HG02798 (cell line): ENCODE data around the gene AMACR.
"Not testable (repeated sequence)": the region's sequence is repeated elsewhere in the genome, so short reads cannot be mapped to it uniquely, and the experiment has no call there.

ENCODE experiments used
- ATAC-seq: cut with Tn5 transposase; IDR thresholded peaks from one replicate; pipeline ENCODE4 v1.9.1; 2021; ENCODE audit warnings: mild to moderate bottlenecking; ENCODE audit not compliant: unreplicated experiment, poor library complexity

Gene AMACR

DNA sequence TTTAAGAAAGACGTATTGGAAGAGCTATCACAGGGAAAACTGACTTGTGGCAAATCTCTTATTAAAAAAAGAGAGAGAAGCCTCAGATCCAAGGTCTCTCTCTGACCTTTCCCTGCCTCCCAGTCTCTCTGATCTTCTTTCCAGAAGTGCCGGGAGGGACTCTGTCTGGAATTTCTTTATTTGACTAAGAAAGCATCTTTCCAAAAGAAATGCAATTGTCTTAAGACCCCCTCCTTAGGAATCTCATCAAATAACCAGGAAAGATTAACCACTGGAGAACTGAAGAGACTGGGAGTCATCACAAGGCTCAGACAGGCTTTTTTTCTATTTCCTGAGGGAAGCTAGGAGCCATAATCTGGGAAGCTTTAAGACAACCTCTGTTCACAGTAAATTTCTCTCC lies 30.5 kb upstream of the AMACR start:
- no peak for ATAC-seq

DNA sequence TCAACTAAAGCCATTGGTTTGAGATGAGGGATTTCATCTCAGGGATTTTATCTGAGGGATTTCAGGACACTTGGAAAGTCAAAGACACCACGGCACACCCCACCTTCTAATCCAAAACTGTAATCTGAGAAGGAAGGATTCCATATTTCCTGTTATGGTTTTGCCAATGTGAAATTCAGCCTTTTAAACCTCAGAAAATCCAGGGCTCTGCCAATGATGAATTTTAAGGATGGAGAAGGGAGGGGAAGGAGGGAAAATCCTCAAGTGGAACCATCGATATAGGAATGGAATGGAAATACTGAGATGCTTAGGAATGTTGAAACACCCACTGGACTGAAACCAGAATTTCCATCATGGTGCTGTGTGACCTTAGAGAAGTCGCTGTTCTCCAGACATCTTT lies 29.9 kb upstream of the AMACR start:
- ATAC-seq = no peak

DNA sequence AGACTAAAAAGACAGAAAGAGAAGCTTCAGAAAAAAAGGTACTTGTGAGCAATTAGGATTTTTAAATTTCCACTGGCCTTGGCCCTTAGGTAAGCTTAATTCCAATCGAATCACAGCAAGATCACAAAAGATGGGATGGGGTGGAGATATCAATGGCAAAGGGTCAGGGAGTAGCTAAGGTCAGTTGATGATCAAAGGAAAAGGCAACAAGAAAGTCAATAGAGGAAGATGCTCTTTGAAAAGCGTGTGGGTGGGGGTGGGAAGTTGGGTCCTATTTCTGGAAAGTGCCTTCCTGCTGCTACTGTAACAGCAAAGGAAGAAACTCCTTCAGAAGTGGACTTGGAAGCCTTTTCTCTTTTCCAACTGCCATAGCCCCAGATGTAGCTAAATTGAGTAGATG lies 27.9 kb upstream of the AMACR start:
- no peak for ATAC-seq

DNA sequence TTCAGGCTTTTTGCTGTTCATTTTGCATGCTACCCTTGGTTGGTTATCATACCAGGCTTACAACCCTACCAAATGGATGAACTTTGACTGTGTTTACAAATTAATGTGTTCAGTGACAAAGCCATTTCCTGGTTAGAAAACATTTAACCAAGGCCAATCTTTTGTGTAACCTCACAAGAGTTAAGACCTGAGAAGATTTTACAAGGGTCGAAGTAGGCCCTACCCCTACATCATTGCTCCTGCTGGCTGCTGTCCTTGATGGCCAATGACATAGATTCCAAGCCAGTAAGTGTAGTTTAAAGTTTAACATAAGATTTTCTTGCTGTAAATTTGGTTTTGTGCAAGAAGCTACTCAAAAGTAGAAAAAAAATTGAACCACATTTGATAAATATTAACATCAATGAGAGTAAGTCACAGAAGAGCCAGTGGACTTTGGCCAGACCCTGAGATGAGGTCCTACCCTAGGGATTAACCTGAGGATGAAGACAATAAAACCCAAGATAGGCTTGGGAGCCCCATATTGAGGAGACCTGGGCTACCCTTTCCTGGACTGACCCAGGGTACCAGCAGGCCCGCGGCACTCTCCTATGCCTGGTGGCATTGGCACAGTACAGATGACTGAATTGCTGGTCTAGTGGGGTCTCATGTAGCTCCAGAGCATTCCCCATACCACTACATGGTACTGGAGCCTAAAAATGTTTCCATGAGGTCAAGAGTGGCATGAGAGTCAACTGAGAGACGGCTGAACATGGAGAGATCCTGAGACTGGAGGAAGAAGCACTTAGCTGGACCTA lies 26.9 kb upstream of the AMACR start:
- ATAC-seq = peak; percentile 67

DNA sequence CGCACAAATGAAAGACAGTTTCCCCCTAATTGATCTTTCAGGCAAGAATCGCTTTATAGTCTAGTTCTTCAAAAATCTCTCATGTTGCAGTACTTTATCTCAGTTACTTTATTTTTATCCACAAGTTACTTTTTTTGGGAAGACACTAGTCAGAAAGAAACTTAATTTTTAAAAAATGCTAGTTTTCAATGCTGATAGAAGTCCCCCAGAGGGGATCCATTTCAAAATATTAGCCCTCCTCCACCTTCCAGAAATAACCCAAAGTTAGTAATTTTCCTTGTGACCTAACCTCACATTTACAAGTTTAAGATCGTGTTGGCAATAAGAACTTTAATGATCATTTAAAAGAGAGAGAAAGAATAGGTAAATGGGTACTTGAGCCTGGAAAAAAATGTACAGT lies 24.1 kb upstream of the AMACR start:
- no peak for ATAC-seq

DNA sequence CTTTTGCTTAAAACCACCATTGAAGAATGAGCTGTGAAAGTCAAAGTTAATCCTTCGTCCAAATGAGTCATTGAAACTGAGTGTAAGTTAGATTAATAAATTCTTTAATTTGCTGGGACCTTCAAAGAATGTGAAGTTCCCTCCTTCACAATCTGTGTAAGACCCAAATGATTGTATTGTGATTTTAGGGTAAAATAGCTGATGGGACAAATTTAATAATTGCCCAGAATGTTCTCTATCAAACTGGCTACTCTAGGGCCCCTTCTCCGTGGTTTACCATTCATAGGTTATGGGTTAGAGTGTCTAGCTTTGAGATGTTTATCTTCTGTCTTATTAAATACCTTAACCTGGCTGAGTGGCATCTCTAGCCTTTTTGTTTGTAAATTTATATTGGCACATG lies 23.3 kb upstream of the AMACR start:
- no peak for ATAC-seq

DNA sequence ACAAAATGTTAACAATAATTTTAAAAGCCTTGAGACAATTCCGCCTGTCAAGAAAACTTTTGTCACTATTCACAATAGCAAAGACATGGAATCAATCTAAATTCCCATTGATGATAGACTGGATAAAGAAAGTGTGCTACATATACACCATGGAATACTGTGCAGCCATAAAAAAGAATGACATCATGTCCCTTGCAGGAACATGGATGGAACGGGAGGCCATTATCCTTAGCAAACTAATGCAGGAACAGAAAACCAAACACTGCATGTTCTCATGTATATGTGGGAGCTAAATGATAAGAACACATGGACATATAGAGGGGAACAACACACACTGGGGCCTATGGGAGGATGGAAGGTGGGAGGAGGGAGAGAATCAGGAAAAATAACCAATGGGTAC lies 22.7 kb upstream of the AMACR start:
- not testable (repeated sequence) for ATAC-seq

DNA sequence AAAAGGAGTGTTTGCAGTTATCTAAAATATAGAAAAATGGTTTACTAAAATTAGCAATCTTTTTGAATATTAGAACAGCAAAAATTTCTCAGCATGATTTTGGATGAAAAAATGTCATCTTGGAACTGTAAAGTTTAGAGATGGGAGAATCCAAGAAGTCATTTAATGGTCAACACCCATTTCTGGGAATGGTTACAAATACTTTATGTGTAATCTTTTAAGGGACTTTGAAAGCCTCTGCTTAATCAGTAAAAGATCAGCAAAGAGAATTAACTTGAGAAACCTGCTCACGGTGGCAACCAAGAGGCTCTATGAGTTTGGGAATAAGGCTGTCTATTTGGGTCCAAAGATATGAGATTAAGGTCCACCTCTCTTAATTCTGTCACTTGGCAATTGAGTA lies 22.2 kb upstream of the AMACR start:
- no peak for ATAC-seq

DNA sequence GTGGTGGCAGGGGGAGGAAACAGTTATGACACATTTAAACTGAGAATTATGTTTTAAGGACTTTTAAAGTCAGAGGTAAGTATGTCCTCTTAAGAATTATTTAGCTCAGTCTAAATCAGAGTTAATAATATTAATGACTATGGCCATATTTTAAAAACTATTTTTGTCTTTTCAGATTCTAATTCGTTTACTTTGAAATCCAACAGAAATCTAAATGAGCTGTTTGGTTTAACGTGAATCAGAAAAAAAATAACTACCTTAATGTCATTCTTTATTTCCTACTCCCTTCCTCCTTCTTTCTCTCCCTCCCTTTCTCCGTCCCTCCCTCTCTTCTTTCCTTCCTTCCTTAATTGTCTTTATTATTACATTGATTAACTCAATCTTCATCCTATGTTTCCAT lies 20.5 kb upstream of the AMACR start:
- ATAC-seq = no peak

DNA sequence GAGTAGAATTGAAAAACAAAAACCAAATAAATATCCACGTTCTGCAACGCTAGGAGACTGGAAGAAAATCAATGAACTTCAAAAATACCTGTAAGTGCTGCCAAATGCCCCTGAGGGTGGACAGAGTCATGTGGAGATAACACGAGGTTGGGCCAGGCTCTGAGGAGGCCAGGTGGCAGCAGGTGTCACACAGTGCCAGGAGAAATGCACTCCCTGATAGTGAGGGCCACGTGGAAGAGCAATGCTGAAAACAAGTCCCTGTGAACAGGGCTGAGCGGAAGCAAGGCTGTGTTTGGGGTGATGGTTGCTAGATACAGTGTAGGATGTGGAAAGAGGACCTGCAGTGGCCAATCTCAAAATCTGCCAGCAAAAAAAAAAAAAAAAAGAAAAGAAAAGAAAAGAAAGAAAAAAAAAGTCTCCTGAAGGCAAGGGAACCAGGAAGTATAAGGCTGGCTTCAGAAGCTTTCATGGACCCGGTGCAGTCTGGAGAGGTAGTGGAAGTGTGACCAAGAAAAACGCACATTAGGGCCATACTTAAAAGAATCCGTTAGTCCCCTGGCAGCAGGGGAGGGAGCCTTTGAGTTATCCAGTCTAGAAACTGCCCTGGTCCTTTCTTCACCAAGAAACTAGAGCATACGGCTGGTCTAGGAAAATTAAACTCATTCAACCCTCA lies 18.4 kb upstream of the AMACR start:
- ATAC-seq = no peak

DNA sequence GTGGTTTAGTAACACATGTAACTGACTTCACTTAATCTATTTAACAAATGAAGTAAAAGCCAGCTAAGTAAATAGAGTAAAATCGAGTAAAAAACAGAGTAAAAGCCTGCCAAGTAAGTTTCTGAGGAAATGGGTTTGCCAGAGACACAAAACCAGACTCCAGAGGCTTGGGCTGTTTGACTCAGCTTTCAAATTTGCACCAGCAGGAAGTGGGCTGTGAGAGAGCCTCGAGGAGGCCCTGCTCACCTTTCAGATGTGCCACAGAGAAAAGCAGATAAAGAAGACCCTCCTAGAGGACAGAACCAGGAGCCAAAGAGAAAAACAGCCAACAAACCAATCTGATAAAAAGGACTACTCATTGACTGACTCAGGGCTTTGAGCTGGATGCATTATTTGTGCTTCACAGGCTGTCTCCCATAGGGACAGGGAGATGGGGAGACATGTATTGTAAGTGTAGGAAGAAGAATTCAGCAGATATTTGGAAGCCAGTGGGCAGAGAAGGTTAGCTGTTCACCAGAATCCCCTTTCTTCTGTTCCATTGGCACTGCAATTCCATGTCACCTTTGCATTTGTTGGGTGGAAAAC lies 14.4 kb upstream of the AMACR start:
- ATAC-seq = peak; percentile 87

DNA sequence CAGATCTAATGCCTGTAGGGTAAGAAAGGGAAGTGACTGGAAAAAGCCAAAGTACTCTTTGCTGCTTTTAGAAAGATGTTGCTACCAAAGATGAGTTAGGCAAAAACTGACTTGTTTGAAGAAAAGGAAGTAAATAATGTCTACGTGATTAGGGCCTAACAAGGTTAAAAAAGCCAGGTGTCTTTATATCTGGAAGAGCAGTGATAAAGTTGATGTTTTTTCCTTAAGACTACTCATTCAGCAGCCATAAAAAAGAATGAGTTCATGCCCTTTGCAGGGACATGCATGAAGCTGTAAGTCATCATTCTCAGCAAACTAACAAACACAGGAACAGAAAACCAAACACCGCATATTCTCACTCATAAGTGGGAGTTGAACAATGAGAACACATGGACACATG lies 13.5 kb upstream of the AMACR start:
- ATAC-seq = no peak

DNA sequence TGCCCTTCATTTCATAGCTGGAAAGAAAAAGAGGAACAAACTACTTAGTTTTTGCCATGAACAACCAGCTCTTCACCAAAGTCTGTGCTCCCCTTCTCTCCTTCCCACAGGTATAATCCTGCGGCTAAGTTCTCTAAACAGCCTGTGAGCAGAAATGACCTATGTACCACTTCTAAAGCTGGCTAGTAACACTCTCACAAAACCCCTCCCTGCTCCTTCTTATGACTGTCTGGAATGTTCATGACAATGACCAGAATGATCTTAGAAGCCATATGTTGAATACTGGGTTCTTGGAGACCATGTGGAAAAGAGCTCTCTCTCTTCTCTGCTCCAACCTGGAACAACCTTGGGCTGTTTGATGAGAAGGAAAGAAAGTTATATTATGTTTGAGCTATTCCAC lies 12.9 kb upstream of the AMACR start:
- no peak for ATAC-seq

DNA sequence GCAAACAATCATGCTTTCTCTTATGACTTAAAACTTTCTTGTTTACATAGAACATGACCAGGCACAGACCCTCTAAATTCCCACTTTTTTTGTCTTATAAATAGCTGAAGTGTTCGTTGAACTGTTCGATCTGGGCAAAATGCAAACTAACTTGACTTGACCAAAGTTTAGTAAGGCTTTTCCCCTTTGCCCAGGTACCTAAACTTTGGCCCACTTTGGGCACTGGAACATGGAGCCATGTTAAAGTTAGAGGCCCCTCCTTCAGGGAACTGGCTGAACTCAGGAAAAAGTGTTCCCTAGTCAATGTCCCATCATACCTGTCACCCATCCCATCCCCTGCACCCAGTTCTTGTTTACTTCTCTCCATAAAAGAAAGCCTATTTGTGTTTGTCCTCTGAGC lies 9.4 kb upstream of the AMACR start:
- no peak for ATAC-seq

DNA sequence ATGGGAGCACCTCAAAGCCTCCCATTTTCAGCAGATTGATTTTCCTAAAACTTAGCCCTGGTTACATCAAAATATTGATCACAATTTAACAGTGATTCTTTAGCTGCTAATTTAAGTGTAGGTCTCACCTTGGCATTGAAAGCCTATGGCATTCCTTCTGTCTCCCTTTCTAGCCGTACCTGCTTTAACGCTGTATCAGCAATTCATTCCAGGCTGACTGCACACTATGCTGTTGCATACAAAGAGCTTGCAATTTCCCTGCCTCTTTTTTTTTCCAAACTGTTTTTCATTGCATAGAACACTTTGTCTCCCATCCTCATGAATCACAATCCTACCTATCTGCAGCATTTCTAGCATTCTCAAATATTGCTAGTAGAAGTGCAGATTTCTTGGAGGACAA lies 8.9 kb upstream of the AMACR start:
- ATAC-seq = no peak

DNA sequence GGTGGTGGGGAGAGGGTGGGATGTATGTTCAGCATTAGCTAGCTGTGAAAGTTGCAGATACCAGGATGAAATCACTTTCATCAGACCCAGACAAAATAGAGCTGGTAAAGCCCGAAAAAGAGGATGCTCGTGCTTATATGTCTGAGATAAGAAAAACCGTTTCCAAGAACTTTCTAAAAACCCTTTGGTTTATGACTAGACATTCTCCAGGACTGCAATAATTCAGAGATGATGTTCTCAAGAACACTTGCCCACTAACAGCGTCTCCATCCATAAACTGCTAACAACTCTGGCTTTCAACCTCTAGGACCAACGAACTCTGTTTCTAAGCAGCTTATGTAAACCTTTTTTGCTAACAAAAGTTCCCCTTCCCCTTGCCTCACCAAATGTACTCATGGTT lies 8.4 kb upstream of the AMACR start:
- no peak for ATAC-seq

DNA sequence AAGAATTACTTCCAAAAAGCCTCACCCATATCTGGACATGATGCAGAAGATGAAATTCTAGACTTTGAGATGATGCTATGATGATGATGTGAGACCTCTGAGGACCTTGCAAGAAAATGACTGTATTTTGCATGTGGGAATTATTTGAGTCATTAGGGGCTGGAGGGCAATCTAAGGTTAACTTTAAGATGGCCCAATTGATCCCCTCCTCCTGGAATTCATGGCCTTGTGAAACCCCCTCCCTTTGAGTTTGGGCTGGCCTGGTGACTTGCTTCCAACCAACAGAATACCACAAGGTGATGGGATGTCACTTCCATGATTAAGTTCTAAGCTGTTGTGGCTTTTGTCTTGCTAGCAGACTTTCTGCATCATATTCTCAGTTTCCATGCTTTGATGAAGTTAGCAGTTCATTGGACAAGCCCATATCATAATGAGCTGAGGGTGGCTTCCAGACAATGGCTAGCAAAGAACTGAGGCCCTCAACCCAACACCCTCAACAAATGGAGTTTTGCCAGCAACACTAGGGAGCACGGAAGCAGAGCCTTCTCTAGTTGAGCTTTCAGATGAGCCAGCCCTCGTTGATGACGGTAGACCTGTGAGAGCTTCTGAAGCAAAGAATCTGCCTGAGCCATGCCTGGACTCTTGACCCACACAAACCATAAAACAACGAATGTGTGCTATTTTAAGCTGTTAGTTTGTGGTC lies 7.4 kb upstream of the AMACR start:
- ATAC-seq = no peak

DNA sequence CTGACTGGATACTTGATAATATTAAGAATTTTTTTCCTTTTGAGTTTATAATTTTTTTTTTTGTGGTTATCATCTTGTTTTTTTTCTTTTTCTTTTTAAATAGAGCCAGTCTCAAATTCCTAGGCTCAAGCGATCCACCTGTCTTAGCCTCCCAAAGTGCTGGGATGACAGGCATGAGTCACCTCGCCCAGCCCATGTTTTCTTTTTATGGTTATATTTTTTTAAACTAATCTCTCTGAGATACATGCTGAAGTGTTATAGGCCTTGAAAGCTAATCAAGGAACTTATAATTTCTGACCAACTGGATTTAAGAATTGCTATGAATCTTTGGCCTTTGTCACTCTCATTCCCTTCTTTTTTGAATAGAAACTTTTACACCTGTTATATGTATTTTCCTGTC lies 6.8 kb upstream of the AMACR start:
- ATAC-seq = no peak

DNA sequence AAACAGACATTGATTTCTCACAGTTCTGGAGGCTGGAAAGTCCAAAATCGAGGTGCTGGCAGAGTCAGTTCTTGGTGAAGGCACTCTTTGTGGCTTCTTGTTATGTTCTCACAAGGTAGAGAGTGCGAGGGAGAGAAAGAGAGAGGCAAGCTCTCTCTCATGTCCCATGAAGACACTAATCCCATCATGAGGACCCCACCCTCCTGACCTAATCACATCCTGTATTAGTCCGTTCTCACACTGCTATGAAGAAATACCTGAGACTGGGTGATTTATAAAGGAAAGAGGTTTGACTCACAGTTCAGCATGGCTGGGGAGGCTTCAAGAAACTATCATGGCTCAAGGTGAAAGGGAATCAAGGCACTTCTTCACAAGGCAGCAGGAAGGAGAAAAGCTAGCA lies 5.7 kb upstream of the AMACR start:
- no peak for ATAC-seq

DNA sequence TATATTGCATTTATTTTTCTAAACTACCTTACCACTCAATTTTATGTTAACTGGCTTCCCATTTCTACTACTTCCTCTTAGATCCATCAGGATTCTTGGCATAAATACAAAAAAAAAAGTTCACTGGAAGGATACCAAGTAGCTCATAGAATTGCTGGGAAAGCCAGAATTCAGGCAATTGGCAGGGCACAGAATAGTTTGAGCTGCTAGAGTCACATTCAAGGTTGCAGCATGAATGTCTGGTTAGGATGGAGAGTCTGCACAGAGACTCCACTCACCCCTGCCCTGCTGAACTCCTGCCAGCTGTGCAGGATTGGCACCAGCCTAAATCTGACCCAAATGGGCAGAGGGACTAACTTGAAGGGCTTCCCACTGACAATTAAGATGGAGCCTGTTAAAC lies 4.9 kb upstream of the AMACR start:
- ATAC-seq = no peak

DNA sequence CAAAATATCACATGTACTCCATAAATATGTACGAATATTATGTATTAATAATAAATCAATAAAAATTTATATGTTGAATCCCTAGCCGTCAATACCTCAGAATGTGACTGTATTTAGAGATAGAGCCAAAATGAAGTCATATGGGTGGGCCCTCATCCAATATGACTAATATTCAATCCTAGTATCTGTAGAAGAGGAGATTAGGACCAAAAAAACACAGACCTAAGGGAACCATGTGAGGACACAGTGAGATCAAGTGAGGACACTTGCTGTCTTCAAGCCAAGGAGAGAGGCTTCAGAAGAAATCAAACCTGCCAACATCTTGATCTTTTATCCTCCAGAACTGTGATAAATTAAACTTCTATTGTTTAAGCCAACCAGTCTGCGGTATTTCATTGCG lies 3.7 kb upstream of the AMACR start:
- ATAC-seq = no peak
